VCaP (cell line): Measurements from ENCODE around the gene NOG.

Experiments
- H3K27ac ChIP-seq: fragments of 450-650 bp; 2 replicates; pipeline ENCODE4 v1.5.1; 2017
- TF ChIP-seq, protein P1 (sequence below): fragments of 450-650 bp; conservative IDR thresholded peaks from 2 replicates; pipeline ENCODE4 v1.5.1; 2017; ENCODE audit warnings: mild to moderate bottlenecking, moderate library complexity

Gene NOG

DNA sequence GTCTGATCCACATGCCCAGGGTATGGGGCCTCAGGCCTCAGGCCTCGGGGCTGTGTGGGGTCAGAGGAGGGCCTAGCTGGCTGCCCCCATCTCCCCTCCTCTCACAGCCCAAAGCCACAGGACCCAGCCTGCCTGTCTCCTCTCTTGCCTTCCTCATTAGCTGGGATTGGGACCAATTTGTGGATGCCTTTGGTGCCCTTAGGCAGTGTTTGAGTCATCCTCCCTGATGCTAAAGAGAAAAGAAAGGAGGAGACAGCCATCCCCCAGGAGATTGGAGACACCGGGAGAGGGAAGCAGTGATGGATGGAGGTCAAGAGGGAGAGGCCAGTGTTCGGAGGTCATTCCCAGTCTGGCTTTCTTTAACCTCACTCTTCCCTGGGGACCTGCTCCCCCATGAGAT is 23.3 kb upstream of the NOG start:
- TF ChIP-seq, protein P1, sequence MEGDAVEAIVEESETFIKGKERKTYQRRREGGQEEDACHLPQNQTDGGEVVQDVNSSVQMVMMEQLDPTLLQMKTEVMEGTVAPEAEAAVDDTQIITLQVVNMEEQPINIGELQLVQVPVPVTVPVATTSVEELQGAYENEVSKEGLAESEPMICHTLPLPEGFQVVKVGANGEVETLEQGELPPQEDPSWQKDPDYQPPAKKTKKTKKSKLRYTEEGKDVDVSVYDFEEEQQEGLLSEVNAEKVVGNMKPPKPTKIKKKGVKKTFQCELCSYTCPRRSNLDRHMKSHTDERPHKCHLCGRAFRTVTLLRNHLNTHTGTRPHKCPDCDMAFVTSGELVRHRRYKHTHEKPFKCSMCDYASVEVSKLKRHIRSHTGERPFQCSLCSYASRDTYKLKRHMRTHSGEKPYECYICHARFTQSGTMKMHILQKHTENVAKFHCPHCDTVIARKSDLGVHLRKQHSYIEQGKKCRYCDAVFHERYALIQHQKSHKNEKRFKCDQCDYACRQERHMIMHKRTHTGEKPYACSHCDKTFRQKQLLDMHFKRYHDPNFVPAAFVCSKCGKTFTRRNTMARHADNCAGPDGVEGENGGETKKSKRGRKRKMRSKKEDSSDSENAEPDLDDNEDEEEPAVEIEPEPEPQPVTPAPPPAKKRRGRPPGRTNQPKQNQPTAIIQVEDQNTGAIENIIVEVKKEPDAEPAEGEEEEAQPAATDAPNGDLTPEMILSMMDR, result no peak

DNA sequence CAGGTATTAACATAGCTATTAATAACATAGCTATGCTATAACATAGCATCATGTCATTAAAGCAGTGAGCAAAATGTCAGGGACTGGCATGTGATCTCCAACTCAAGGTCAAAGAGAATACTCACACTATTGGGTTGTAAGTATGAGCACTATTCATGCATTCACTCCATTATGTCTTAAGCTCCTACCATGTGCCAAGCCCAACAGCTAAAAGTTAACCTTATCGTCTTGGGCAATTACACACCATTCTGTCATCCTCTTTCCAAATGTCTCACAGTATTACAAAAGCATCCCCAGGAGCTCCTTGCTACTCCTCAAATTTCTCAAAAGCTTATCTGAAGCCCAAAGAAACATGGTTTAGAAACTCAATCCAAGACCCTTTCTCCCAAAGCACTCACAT is 22.0 kb upstream of the NOG start:
- TF ChIP-seq, protein P1, result no peak
- H3K27ac ChIP-seq, result no peak overlapping the region

More for the DNA sequence above, 23.3 kb upstream of the NOG start:
- H3K27ac ChIP-seq, result no peak overlapping the region

DNA sequence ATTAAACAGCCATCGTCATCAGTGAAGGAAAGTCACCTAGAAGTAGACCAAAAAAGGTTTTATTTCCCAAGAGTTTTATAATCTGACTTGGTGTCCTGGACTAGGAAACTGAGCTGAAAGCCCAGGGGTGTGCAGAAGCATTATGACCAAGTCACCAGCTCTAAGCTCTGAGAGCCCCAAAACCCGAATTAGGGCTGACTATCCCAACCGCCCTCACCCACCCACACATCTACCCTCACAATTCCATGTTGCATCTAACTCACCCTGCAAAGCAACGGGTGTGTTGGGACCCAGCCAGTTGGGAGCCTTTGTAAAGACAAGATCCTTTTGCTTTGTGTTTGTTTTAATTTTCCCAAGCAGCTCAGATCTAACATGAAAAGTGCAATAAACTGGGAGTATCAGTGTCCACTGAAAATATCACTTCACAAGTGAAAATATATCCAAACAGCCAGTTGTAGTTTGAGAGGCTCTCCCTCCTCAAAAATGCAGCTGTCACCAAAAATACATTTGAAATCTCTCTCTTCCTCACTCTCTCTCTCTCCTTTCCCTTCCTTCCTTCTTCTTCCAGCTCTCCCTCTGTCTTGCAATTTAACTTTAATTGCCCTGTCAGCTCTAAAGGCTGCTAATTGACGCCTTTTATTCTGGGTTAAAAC is 16.2 kb upstream of the NOG start:
- no peak overlapping the region for H3K27ac ChIP-seq
- TF ChIP-seq, protein P1, result no peak

DNA sequence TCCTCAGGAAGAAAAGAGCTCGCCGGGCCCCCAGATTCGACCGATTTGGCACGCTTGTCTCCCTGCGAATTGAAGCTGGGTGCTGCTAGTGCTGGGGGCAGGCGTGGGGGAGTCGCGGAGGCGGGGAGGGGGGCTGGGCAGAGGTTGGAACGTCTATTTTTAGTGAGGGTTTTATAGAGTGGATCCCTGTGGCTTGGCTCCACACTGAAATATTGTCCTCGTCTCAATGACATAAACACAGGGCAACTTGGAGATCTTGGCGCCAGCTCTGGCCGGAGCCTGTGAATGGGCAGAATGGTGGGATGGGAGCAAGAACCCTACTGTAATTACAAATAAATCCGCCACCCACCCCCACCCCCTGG is 15.7 kb upstream of the NOG start:
- no peak overlapping the region for H3K27ac ChIP-seq
- TF ChIP-seq, protein P1, result no peak

DNA sequence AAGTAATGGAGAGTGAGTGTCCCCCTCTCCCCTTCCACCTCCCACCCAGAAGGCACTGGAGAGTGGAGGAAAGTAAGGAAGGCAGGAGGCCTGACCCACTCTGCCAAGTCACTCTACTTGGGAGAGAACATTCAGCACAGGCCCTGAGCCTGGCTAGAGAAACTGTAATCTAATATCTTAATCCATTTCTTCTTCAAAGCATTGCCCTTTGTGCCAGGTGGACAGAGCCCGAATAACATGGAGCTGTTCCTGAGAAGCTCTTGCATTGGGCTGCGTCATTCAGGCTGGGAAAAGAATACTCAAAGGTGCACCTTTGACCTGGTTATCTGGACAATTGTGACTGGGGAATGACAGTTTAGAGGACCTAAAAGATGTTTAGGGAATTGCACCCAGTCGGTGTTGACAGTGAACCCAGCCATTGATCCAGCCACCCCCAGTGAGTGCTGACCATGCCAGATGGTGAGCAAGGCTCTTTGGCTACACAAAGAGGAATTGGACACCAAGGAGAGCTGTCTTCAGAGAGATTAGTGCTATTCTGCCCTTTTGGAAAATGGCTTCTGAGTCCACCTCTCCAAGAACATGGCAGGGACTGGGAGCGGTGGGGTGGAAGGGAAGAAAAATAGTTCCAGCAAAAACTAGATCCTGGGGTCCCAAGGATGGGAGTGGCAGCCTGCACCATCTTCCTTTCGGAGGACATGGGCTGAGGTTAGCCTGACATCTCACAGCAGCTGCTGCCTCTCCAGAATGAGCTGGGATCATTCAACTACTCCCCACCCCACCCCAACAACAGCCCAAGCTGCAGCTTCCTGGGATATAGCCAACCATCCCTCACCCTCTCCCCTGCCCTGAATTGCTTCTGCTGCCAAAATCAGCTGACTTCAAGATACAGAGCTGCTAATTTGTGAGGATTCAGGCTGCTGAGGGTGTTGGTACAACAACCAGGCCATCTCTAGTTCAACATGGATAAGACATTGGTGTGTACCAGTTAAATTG is 11.6 kb upstream of the NOG start:
- no peak overlapping the region for H3K27ac ChIP-seq
- TF ChIP-seq, protein P1, result no peak

DNA sequence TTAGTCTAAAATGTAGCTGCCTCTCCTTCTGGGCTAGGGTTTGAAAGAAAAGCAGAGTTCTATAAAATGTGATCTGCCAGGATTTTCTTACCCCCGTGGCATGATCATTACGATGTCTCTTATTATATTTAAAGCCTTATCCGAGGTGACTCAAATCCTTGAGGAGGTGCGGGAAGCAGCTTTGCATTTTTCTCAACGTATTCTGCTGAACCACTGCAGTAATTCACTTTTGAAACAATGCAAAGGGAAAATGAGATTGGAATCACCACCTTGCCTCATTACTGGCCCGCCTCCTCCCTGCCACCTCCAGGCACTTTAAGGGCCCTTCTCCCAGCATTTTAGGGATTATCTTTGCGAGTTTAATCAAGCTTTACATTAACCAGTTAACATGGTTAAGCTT is 9.7 kb upstream of the NOG start:
- H3K27ac ChIP-seq, result no peak overlapping the region
- TF ChIP-seq, protein P1, result no peak

DNA sequence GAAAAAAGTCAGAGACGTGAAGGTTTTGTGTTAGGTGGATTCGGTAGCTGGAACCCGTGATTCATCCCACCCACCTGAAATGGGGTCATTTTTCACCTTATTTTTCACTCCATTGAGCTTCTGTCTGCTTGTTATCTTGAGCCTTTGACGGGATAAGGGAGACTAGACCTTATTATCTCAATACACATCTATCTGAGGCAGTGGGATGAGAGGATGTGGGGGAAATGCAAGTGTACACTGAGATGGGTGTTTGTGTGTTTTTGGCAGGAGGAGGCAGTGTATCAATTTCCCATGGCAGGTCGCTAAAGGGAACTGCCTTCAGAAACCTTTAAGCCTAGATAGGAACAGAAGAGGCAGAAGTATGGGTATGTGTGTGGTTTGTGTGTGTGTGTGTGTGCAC is 6.2 kb upstream of the NOG start:
- no peak overlapping the region for H3K27ac ChIP-seq
- TF ChIP-seq, protein P1, result no peak
